GM19397 (cell line): ENCODE measurements around the gene UBL4B.

Source experiments
- ATAC-seq: cut with Tn5 transposase; IDR thresholded peaks from one replicate; pipeline ENCODE4 v1.9.1; 2021; ENCODE audit warnings: mild to moderate bottlenecking, moderate library complexity; ENCODE audit not compliant: unreplicated experiment

UBL4B gene

DNA sequence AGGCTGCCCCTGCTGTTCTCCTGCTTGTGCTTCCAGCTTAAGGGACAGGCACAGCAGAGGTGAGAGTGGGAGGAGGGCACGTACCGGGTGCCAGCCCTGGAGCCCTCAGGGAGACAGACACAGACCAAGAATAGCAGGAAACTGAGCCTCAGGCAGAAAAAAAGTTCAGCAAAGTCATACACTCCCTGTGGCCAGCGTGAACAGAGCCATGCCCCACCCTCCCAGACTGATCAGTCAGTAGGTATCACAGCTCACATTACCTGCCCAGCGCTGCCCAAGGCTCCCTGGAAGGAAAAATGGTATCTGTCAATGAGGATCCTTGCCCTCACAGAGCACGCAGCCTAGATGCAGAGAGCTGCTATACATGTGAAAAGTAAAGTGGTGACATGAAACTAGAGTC, 1.3 kb downstream of the UBL4B start:
- ATAC-seq: no peak

DNA sequence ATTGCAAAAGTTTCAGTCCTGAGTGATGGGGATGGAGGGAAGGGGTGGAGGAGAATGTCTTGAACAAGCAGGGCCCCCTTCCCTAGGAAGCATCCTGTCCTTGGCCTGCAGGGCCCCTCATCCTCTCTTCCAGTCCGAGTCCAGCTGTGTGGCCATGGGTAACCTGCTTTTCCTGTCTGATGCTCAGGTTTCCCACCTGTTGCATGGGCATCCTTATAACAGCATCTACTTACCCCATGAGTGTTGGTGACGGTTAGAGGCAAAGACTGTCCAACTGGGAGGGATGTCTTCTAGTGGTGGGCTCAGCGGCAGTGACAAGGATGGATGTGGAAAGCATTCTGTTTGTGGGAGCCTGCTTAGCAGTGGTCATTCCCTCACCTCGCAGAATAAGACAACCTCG, 1.9 kb downstream of the UBL4B start:
- ATAC-seq: no peak

DNA sequence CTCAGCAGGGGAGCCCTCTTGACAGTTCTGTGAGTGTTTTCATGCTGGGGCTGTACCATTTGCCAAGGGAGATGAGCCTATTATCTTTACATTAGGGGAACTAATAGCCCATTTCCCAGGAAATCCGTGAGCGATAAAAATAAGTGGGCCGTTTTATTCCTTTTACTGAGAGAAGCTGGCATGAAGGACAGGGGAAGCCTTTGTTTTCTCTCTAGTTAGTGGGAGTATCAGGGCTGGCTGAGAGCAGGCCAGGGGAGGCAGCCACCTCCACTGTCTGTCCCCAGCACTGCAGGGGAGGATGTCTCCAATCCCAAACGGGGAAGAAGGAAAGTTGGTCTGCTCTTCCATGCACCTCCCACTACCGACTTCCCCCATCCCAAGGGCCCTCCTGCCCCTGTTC, 2.5 kb downstream of the UBL4B start:
- ATAC-seq: no peak

DNA sequence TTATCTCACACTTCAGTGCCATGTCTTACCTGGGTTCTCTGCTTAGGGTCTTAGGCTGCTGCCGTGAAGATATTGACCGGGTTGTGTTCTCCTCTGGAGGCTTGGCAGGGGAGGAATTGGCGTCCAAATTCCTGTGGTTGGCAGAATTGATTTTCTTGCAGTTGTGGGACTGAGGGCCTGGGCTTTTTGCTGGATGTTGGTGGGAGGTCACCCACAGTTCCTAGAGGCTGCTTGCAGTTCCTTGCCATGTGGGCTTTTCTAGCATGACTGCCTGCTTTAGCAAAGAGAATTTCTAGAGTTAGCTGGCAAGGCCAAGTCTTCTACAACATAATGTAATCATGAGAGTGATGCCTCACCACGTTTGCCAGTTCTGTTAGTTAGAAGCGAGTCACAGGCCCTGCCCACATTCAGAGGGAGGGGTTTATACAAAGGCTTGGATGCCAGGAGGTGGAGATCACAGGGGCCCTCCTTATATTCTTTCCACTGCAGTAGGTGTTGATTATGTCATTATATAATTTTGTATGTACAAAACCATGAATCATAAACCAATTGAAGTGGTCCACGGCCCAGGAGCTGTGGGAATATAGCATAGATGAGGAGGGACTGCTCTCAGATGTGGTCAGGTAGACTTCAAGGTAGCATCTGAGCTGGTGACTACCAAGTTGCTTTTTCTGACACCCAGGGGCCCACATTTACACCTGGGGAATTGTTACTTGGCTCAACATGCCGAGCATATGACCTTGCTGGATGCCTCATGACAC, 6.6 kb downstream of the UBL4B start:
- no peak for ATAC-seq

DNA sequence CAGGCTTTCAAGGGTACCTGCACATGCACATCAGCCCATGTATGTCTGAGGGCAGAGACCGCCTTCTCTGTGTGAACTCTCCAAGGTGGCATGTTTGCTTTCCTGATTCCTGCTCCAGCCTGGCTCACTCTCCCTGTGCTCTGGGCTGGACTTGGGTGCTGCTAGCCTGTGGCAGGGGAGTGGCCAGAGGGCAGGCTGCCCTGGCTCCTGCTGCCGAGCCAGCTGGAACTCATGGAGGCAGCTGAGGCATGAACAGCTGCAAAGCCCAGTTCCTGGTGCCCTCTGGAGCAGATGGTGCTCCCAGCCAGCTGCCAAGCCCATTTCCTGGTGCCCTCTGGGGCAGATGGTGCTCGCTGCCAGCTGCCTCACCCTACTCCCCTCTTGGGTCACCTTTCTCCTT, 7.6 kb downstream of the UBL4B start:
- no peak for ATAC-seq

DNA sequence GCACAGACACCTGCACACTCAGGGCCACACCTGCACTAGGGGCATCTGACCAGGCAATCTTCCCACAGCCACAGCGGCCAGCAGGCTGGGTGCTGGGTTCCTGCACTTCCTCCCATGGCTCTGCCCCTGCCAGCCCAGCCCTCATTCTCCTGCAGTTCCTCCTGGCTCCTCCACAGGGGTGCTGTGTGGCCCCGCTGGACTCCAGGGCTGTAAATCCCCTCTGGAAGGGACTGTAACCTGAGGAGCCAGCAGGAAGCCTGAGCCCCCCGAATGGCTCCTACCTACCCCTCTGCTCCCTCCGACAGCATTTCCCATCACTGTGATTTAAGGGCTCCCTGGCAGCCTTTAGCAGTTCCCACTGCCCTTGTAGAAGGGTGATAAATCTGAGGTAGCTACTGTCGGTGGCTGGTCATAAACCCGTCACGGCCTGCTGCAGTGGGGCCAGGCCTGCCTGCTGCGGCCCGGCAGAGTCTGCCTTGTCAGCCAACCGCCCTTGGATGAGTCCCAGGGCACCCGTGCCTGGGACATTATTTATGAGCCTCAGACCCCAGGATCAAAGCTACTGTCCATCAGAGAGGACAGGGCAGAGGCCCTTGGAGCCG, 8.8 kb downstream of the UBL4B start:
- no peak for ATAC-seq

DNA sequence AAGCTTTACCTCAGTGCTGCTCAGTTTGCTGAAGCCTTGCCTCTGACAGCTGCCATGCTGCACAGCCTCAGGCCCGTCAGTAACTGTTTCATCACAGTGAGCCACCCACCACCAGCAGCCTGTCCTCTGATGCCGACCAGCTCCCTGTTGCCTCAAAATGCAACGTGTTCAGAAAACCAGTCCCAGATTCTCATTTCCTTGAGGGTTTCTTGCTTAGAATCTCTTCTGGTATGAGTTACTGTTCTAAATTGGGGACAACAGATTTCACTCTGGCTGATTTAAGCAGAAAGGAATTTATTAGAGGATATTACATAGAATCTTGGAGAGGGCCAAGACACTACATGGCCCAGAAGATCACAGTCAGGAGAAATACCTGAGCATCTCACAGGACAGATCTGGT, 11.0 kb downstream of the UBL4B start:
- ATAC-seq: no peak

DNA sequence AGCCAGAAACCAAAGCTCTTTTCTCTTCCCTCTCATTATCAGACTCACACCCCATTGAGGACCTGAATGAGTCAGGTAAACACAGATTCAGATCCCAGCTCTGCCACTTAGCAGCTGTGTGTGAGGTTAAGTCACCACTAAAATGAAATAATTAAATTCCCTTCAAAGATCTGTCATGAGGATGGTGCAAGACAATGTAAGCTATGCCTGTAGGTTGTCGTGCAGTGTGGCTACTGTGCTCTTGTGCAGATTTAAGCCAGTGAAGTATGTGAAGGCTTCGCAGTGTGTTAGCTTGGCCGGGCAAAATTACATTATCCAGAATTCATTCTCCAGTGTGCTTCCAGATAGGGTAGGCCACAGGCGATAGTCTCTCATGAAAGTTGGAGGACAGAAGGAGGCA, 13.6 kb downstream of the UBL4B start:
- no peak for ATAC-seq

DNA sequence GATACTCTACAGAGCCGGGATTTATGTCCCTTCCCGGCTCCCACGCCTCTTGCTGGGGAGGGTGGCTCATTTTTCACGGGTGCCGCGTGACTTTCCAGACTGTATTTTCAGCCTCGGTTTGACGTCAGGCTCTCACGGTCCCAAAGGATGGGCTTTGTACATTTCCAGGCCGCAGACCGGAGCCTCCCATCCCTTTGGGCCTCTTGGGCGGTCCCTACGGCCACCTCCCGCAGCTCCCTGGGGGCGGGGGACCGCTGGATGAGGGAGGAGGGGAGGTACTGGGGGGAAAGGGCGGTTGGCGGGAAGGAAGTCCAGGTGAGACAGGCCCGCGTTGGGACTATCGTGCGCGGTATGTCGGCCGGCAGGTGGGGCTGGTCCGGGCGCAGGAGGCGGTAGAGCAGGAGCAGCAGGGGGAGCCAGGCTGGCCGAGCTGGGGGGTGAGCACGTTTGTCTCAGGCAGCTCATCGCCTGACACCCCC, 17.9 kb downstream of the UBL4B start:
- ATAC-seq: no peak

DNA sequence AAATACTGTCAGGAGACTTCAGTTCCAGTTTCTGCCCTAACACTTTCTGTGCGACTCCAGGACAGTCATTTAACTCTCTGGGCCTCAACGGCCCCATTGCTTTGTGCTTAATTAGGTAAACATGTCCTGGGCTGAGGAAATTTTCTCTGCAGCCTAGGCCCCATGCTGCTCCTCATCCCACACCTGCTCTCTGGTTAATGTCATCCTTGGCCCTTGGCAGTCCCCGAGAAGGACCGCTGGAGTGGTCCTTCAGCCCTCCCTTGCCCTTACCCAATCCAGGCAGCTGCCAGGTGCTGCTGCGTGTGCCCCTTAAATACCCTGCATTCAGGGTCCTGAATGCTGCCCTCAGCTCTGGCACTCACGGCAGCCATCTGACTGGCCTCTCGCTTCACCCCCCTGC, 18.7 kb downstream of the UBL4B start:
- no peak for ATAC-seq

DNA sequence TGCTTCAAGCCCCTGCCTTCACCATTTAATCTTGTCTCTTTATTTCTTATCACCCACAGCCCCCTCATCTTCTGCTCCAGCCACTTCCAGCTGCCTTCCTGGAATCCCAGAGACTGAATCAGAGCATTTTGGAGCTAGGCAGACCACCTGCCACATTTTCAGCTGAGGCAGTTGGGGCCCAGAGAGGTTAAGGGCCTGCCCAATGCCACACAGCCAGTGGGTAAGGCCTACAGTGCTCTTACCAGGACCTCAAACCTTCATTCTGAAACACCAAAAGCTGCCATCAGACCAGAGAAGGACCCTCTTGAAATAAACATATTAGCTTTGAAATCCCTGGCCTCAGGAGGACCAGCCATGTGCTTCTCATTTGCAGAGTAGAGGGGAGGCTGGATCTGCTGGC, 20.4 kb downstream of the UBL4B start:
- ATAC-seq: no peak

DNA sequence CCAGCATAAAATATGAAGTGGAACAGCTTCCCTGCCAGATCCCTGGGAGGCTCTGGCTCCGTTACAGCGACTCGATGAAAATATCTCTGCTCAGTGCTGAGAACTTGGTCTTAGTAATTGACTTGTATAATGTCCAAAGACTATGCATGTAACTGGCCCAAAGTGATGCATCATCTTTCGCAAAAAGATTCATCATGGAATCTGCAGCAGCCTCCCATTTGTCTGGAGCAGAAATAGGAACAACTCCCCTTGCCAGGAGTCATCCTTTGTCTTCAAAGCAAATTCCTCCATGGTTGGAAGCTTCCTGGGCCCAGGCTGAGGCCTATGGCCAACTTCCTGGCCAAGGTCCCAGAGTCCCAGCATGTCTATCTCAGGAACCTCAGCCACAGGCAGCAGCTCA, 21.2 kb downstream of the UBL4B start:
- ATAC-seq: no peak

DNA sequence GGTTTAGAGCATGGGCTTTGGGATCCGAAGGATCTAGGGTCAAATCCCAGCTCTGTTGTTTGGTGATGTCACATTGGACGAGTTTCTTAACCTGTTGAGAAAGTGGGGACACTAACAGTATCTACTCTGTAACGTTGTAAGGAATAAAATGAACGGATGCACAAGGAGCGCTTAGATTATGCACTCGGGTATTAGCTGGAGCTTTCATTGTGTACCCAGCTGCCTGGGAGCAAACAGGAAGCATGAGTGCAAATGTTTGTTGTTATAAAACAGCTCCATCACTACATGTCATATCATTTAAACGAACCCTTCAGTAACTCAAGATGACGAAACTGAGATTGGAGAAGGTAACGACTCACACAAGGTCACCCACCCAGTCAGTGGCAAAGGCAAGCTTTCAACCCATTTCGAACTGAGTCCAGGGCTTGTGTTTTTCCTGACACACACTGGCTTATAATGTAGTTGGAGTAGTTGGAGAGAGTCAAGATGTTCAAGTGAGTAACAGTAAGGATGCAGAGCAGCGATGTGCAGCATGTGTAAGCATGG, 21.9 kb downstream of the UBL4B start:
- no peak for ATAC-seq

DNA sequence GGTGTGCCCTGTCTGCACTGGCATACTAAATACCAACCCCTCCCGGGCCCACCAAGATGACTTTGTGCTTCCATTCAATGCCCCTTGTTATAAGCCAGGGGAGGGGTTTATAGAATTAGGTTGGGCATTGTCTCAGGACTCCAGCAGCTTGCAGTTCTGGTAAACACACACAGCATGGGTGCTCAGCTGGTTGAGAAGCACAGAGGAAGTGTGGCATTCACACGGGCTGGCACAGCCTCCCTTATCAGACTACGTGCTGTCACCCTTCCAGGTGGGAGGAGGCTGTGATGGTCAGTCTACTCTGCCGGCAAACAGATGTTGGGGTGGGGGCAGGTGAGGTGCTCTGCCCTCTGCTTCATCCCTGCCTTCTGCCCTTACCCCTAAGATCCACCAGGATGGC, 23.0 kb downstream of the UBL4B start:
- ATAC-seq: no peak

DNA sequence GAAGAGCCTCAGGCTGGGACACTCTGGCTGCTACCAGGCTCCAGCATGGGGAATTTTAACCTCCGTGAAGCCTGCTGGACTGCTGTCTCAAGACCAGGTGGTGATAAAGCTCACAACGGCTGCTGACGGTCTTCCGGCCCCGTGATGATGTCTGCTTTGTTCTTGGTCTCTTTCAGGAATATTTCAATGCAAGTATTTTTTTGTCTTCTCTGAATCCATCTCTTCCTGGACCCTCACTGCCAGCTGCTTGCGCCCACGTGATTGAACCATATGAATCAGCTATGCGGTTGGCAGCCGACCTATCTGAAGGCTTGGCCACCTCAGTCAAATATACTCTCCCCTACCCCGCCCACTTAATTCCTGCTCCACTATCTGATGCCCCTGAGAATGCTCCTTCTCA, 23.4 kb downstream of the UBL4B start:
- ATAC-seq: no peak

DNA sequence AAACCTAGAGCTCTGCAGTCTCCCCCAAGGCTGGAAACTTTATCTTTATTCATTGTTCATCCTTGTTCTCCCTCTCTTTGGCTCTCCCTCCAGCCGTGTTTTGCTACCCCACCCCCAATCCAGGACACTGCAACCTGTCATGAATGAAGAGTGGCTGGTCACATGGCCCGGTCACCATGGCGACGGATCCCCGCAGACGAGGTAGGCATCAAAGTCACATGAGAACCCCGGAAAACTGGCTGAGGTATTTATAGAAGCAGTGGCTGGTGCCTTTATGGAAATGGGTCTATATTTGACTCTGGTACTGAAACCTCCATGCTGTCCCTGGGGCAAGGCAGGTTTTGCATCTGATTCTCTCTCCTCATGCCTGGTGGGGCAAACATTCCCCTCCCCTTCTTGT, 24.7 kb downstream of the UBL4B start:
- ATAC-seq: no peak

DNA sequence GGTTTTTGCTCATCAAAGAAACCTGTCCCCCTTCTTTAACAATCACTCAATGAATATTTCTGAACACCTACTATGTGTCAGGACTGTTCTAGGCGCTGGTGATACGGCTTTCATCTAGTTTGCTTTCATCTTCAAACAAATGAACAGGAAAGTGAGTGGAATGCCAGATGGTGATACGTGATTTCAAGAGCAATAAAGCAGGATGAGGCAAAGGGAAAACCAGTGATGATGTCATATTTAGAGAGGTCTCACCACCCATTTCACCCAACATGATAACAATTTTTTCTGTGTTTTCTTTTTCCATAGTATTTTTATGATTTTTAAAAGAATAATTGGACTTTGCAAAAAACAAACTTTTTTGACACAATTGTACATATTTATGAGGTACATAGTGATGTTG, 26.7 kb downstream of the UBL4B start:
- ATAC-seq: no peak

DNA sequence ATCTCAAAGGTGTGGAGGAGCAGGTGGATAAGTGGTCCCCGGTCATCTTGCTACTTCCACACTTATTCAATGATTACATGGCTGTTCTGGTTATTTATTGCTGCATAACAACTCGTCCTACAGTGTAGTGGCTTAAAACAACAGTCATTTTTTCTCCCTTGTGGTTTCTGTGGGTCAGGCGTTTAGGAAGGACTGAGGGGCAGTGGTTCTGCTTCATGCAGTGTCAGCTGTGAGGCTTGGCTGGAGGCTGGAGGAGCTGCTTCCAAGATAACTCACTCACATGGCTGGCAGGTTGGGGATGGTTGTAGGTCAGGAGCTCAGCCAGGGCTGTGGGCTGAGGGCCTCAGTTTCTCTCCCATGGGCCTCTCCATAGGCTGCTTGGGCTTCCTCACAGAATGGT, 32.1 kb downstream of the UBL4B start:
- no peak for ATAC-seq

DNA sequence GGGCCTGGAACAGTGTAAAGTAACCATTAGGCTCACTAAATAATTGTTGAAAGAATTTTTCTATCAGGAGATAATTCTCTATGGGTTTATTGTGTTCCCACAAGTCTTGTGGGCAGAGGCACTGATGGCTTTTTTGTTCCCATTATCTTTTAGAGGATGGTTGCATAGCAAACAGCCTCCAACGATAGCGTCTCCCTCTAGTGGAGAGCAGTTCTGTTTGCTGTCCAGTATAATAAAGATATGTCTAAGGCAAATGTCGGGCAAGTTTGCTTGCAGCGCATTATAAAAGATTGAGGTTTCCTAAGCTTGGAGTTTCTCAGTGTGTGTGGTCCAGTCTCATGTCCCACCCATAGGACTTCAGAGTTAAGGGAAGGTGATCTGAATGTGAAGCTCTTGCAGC, 36.7 kb downstream of the UBL4B start:
- no peak for ATAC-seq

DNA sequence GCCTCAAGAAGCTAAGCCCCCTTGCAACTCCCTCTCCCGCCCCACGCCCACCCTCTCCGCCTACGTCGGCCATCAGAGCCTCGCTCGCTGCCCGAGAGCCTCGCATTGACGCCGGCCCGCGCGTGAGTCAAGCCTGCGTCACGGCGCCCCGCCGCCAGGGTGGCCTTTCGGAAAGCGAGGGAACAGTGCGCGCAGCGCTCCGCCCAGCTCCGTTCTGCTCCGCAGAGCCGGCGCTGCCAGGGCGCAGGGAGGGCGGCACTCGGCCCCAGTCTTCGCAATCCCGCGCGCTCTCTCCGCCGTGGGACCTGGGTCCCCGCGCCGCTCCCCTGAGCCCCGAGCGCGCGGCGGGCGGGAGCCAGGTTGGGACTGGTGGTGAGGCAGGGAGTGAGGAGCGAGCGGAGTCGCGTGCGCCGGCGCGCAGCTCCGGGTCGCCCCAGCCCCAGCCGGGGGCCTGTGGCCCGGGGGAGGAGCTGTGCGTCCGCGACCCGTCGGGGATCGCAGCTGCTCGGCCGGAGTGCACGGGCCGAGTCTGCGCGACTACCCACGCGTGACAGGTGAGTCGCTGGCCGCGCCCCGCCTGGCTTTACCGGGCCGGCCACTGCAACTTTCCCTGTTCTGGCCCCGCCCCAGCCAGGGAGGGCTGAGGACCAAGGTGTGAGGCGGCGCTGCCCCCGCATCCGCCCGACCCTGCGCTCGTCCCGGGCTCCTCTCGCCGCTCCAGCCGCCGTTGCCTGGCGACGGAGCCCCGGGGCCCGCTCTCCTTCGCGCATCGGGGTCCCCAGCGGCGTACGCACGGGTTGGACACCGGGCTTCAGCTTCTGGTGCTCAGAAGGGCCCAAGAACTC, 38.3 kb downstream of the UBL4B start, which contains the start of gene SLC6A17:
Gene SLC6A17 (plus strand): TSS at position 165 of the 845 bp plus-strand sequence. CDS start 16,436 bp downstream, outside the sequence.
- ATAC-seq: no peak

DNA sequence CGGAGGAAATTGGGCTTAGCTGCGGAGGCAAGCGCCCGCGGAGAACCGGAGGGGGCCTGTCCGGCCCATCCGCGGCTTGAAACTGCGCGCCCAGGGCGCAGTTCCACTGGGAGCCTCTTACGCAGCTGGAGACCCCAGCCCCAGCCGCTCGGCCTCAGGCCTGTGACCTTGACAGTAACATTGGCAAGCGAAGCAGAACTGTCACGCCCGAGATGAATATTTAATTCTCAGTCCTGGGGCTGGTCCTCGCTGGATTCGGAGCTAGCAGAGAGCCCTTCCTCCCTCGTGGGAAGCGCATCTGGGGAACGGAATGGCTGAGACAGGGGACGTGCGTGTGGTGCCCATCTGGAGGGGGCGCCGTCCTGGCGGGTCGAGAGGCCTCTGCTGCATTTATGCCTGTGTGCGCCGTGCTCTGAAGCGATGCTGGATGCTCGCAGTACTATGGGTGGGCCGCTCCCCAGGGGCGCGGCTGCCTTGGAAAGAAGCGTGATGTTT, 39.0 kb downstream of the UBL4B start:
- no peak for ATAC-seq
